A673 (cell line): Measurements from ENCODE around the gene CFAP90. TPM values are rescaled to one million over a fixed set of nuclear protein-coding genes. Genes with fewer than 3 reads are reported as not detected.

Source experiments
- BruUV-seq: library from RNA; stranded (reverse); fragments of 400-500 nt; replicated peaks from 2 replicates; lab custom pipeline; 2021; lab: Mats Ljungman, UMichigan
- CTCF ChIA-PET: fragments of 300-600 bp; sonication (Branson Sonifier 250); formaldehyde crosslinking; loops from one replicate; lab custom pipeline; 2022; ENCODE audit warnings: antibody characterized with exemption; lab: Charles Lee
- POLR2A ChIA-PET: fragments of 300-600 bp; sonication (Branson Sonifier 250); formaldehyde crosslinking; loops from one replicate; lab custom pipeline; 2022; ENCODE audit warnings: antibody characterized with exemption; ENCODE audit not compliant: low non-redundant PET; lab: Charles Lee
- DNase-seq: peaks from one replicate; pipeline ENCODE4 v3.0.0-alpha.2; 2015; ENCODE audit warnings: low spot score
- H3K27ac ChIP-seq: fragments of 200-600 bp; sonication (generic); 2 replicates; pipeline ENCODE4 v1.5.1; 2016; ENCODE audit warnings: mixed run types, low read depth, mild to moderate bottlenecking, mixed read lengths, antibody characterized with exemption, low read length; ENCODE audit not compliant: poor library complexity, severe bottlenecking
- H3K27me3 ChIP-seq: fragments of 200-600 bp; sonication (generic); replicated peaks from 2 replicates; pipeline ENCODE4 v1.6.1; 2017; ENCODE audit warnings: mixed run types, low read depth, mild to moderate bottlenecking, mixed read lengths, antibody characterized with exemption, low read length; ENCODE audit not compliant: insufficient read depth, poor library complexity
- H3K36me3 ChIP-seq: fragments of 200-600 bp; sonication (generic); 2 replicates; pipeline ENCODE4 v1.6.1; 2016; ENCODE audit warnings: mixed run types, mild to moderate bottlenecking, mixed read lengths, antibody characterized with exemption, low read length; ENCODE audit not compliant: insufficient read depth, poor library complexity, severe bottlenecking
- H3K4me1 ChIP-seq: fragments of 200-600 bp; sonication (generic); 2 replicates; pipeline ENCODE4 v1.6.1; 2017; ENCODE audit warnings: mixed run types, mild to moderate bottlenecking, mixed read lengths, antibody characterized with exemption, low read length; ENCODE audit not compliant: insufficient read depth, poor library complexity, severe bottlenecking
- H3K4me3 ChIP-seq: fragments of 200-600 bp; sonication (generic); 2 replicates; pipeline ENCODE4 v1.5.1; 2016; ENCODE audit warnings: low read depth, mixed run types, mild to moderate bottlenecking, mixed read lengths, low read length; ENCODE audit not compliant: poor library complexity, severe bottlenecking
- H3K9me3 ChIP-seq: fragments of 200-600 bp; sonication (generic); 2 replicates; pipeline ENCODE4 v1.6.1; 2016; ENCODE audit warnings: mixed run types, low read depth, mild to moderate bottlenecking, mixed read lengths, antibody characterized with exemption, low read length; ENCODE audit not compliant: poor library complexity, severe bottlenecking
- EZH2 ChIP-seq: fragments of 200-600 bp; sonication (generic); IDR thresholded peaks from 2 replicates; pipeline ENCODE4 v1.6.1; 2017; ENCODE audit warnings: borderline replicate concordance, low read depth, mild to moderate bottlenecking, mixed read lengths, antibody characterized with exemption, low read length; ENCODE audit not compliant: poor library complexity, severe bottlenecking
- intact Hi-C: fragments of 100-400 bp; cut with micrococcal nuclease; formaldehyde crosslinking; loops from one replicate; pipeline ENCODE4 v1.10.0; 2022; ENCODE audit not compliant: unreplicated experiment
- total RNA-seq: library from RNA; stranded (reverse); gene quantifications from 2 replicates; pipeline ENCODE4 v1.2.3, GENCODE V29; 2021
- TF ChIP-seq, protein P1 (sequence below): fragments of 300-800, 200-600 bp; sonication (generic); conservative IDR thresholded peaks from 2 replicates; pipeline ENCODE4 v1.5.1; 2017; ENCODE audit warnings: low read depth, mild to moderate bottlenecking, antibody characterized with exemption, low read length, moderate library complexity, mixed read lengths

The CFAP90 gene
- total RNA-seq, 1 experiment from 2014 or later = not detected

DNA sequence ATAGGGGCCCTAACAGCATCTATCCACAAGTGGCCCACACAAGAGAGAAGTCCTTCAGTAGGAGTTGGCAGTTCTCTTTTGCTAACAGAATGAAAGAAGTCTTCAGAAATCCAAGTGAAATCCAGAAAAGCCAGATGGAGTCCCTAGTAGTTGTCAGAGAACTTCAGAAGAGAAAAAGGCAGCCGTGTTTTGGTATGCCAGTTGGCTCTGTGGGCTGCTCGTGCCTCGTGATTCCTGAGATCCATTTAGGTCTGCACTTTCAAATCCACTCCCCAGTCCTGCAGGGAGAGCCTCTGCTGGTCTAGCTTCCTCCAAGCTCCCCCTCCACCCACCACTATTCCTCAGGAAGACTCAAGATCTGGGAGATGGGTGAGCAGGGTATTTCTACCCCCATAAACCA, 69.0 kb downstream of the CFAP90 start:
- intact Hi-C loops = no loop called here
- Histone ChIP-seq H3K4me3 (no peak overlapping the region), H3K36me3 (no peaks in the 10 kb centered on the region), H3K27ac (no peak overlapping the region), H3K4me1 (no peaks in the 10 kb centered on the region), H3K27me3 (peaks cover 3% of the 10 kb centered on the region), H3K9me3 (no peaks in the 10 kb centered on the region)
- ChIA-PET CTCF (no interaction called here), POLR2A (no interaction called here)
- BruUV-seq = no TSS peak
- DNase-seq = no peak
- TF ChIP-seq EZH2 = no peak
- TF ChIP-seq, protein P1, sequence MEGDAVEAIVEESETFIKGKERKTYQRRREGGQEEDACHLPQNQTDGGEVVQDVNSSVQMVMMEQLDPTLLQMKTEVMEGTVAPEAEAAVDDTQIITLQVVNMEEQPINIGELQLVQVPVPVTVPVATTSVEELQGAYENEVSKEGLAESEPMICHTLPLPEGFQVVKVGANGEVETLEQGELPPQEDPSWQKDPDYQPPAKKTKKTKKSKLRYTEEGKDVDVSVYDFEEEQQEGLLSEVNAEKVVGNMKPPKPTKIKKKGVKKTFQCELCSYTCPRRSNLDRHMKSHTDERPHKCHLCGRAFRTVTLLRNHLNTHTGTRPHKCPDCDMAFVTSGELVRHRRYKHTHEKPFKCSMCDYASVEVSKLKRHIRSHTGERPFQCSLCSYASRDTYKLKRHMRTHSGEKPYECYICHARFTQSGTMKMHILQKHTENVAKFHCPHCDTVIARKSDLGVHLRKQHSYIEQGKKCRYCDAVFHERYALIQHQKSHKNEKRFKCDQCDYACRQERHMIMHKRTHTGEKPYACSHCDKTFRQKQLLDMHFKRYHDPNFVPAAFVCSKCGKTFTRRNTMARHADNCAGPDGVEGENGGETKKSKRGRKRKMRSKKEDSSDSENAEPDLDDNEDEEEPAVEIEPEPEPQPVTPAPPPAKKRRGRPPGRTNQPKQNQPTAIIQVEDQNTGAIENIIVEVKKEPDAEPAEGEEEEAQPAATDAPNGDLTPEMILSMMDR = no peak

Other genes starting within 250 kb of the CFAP90 start
- 13.2 and 16.8 TPM in 2 replicates for gene FASTKD3, start 17.9 kb upstream of the CFAP90 start, total RNA-seq
- gene MTRR, start 18.0 kb upstream of the CFAP90 start, total RNA-seq = 44.4 and 57.1 TPM in 2 replicates